GM12873 (cell line): ENCODE measurements around the gene TMPRSS6.

Source experiments
- CTCF ChIP-seq: IDR thresholded peaks from 2 replicates; pipeline ENCODE4 v1.5.1; 2012; ENCODE audit warnings: low read depth, mild to moderate bottlenecking, moderate library complexity, low read length, control low read depth; ENCODE audit not compliant: insufficient read depth; ENCODE audit errors: missing control alignments

TMPRSS6 gene

GRCh38 chr22:37018086-37018814 is 91.3 kb downstream of the TMPRSS6 start:
- no peak for TF ChIP-seq CTCF

- no peak for TF ChIP-seq CTCF
These were observed 92.2 kb downstream of the TMPRSS6 start for GRCh38 chr22:37017356-37017755.

GRCh38 chr22:37016134-37016910 is 93.2 kb downstream of the TMPRSS6 start:
- TF ChIP-seq CTCF: no peak

- TF ChIP-seq CTCF: no peak
These were observed 94.0 kb downstream of the TMPRSS6 start for GRCh38 chr22:37015587-37015878.
